Fibroblast of the aortic adventitia (primary cell): ENCODE data around the gene PTGS2. TPM values are rescaled to one million over a fixed set of nuclear protein-coding genes. Genes with fewer than 3 reads are reported as not detected.
A peak's percentile ranks its signal among the peaks of the same experiment; 100 is the strongest.
"Not testable (repeated sequence)": the region's sequence is repeated elsewhere in the genome, so short reads cannot be mapped to it uniquely, and the experiment has no call there.

Experiments
- DNase-seq: peaks from one replicate; pipeline ENCODE4 v3.0.0-alpha.2; 2010; ENCODE audit warnings: low read depth
- H3K4me3 ChIP-seq: 2 replicates; pipeline ENCODE4 v1.5.1; 2011; ENCODE audit warnings: low read depth, mild to moderate bottlenecking, control low read depth, low read length, moderate library complexity
- total RNA-seq: library from RNA; depleted of rRNA; stranded (reverse); fragments of >200 nt; gene quantifications from 2 replicates; pipeline ENCODE4 v1.2.3, GENCODE V29; 2012; ENCODE audit warnings: low replicate concordance
- TF ChIP-seq, protein P1 (sequence below): IDR thresholded peaks from 2 replicates; pipeline ENCODE4 v1.5.1; 2011; ENCODE audit warnings: mild to moderate bottlenecking, low read length, control low read depth, inconsistent platforms; ENCODE audit not compliant: insufficient read depth

PTGS2 gene
- total RNA-seq, 1 donor: 15.0 TPM

DNA sequence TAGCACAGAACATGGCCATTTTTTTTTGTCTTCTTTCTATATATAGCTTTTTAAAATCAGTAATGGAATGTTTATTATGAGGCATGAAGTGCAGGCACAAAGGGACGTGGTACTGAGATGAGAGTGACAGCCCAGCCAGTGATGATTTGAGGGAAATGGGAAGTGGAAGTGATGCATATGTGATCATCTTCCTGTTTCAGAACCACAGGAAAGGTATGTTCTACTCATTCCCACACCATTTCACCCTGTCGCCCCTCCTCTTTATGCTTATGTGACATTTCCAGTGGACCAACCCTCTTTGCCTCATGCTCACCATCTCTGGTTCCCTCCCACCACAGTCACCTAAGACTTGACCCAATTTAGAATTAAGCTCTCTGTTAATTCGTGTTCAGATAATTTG lies 24.3 kb downstream of the PTGS2 start:
- H3K4me3 ChIP-seq: no peak overlapping the region
- TF ChIP-seq, protein P1, sequence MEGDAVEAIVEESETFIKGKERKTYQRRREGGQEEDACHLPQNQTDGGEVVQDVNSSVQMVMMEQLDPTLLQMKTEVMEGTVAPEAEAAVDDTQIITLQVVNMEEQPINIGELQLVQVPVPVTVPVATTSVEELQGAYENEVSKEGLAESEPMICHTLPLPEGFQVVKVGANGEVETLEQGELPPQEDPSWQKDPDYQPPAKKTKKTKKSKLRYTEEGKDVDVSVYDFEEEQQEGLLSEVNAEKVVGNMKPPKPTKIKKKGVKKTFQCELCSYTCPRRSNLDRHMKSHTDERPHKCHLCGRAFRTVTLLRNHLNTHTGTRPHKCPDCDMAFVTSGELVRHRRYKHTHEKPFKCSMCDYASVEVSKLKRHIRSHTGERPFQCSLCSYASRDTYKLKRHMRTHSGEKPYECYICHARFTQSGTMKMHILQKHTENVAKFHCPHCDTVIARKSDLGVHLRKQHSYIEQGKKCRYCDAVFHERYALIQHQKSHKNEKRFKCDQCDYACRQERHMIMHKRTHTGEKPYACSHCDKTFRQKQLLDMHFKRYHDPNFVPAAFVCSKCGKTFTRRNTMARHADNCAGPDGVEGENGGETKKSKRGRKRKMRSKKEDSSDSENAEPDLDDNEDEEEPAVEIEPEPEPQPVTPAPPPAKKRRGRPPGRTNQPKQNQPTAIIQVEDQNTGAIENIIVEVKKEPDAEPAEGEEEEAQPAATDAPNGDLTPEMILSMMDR: no peak
- DNase-seq: no peak

DNA sequence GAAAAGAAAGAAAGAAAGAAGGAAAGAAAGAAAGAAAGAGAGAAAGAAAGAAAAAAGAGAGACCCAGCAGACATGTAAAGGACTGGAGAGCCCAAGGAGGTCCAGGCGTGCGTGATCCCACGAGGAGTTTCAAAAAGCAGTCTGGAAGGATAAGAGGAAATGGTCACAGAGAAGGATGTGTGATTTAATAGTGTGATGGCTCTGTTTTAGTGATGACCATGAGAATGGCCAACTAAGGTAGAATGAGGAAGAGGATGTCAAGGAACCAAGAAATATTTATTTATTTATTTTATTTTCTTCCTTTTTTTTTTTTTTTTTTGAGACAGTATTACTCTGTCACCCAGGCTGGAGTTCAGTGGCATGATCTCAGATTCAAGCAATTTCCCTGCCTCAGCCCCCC lies 25.5 kb downstream of the PTGS2 start:
- H3K4me3 ChIP-seq: no peak overlapping the region
- DNase-seq: no peak
- TF ChIP-seq, protein P1: no peak

DNA sequence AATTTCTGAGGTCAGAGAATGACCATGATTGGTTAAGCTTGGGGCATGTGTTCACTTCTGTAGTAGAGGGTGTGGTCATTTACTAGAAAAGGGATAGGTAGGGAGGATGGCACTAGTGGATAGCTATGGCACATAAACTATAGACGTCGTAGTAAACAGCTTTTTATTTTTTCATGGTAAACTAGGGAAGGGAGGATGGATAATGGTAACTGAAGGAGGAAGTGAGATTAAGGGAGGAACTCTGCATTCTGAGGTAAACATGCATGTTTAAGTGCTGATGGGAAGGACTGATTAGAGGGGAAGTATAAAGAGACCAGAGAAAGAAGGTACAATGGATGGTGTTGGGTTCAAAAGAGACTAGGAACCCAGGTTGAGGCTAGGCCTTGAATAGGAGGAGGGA lies 26.9 kb downstream of the PTGS2 start:
- DNase-seq: no peak
- TF ChIP-seq, protein P1: no peak
- H3K4me3 ChIP-seq: no peak overlapping the region

DNA sequence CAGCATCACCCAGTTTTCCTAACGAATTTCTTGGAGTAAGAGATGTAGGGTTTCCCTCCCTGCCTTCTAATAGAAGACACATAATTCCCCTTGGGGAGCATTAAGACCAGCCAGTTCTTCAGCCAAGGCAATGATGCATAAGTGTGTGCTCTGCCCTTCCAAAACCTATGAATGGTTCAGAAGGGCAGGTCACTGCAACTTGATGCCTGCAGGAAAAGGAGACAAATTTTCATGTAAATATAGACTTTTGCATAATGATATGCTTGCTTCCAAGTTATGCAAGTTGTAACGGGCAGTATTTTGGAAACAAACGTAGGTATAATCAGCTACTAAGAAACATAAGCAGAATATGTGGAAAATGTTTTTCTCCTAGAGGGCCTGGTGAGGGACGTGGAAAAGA lies 31.6 kb downstream of the PTGS2 start:
- DNase-seq: peak; percentile 46

DNA sequence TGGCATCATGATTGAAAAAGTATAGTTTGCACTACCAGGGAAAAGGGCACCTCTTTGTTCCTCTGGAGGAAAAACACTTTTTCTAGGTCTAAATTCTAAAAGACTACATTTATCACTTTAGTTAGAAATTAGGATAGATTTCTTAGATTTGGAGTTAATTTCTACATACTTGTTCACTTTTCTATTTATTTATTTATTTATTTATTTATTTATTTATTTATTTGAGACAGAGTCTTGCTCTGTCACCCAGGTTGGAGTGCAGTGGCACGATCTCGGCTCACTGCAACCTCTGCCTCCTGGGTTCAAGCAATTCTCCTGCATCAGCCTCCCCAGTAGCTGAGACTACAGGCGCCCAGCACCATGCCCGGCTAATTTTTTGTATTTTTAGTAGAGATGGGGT lies 32.2 kb downstream of the PTGS2 start:
- H3K4me3 ChIP-seq, DNase-seq: not testable (repeated sequence)

More for the DNA sequence above, 31.6 kb downstream of the PTGS2 start:
- H3K4me3 ChIP-seq: no peak overlapping the region
- TF ChIP-seq, protein P1: no peak

DNA sequence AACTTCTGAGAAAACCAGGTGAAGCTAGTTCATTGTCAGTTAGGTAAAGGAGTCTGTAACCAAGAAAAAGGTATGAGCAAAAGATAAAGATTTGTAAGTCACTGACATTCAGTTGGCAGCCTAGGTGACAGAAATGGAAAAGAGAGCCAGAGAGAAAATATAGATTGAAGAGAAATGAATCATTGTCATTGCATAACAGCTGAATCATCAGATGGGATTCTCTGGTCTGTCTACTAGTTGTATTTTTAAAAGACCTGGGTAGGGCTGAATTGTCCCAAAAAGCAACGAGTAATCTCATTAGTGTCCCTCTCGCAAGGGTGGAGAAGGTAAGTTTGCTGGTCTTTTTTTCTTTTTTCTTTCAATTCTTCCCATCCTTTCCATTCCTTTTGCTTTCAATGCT lies 36.6 kb downstream of the PTGS2 start:
- no peak overlapping the region for H3K4me3 ChIP-seq
- TF ChIP-seq, protein P1: no peak
- peak; percentile 56 for DNase-seq

DNA sequence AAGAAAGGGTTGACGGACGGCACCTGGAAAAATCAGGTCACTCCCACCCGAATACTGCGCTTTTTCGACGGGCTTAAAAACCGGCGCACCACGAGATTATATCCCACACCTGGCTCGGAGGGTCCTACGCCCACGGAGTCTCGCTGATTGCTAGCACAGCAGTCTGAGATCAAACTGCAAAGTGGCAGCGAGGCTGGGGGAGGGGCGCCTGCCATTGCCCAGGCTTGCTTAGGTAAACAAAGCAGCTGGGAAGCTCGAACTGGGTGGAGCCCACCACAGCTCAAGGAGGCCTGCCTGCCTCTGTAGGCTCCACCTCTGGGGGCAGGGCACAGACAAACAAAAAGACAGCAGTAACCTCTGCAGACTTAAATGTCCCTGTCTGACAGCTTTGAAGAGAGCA lies 42.7 kb downstream of the PTGS2 start:
- H3K4me3 ChIP-seq: not testable (repeated sequence)

DNA sequence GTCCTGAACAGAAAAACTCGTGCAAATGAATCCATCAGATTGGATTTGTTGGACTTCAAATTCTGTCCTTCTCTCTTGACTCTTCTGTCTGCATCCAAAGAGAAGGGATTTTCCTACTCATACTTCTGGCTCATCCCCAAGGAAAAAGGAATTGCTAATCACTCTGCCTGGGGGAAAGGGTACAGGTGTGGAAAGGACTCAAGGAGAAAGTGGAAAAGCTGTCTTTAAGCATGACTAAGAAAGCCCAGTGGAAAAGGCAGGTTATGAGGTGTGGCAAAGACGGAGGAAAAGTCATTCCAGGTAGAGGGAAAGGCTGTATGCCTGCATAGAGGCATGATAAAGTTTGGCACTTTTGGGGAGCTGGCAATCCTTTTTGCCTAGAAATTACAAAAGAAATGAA lies 43.4 kb downstream of the PTGS2 start:
- H3K4me3 ChIP-seq: no peak overlapping the region
- no peak for DNase-seq
- TF ChIP-seq, protein P1: no peak

More for the DNA sequence above, 42.7 kb downstream of the PTGS2 start:
- not testable (repeated sequence) for DNase-seq
